ENCODE data around the gene NGEF. TPM values are rescaled to one million over a fixed set of nuclear protein-coding genes. Genes with fewer than 3 reads are reported as not detected.

NGEF gene
- total RNA-seq, 1 experiment from 2014 or later: 2.7 TPM

- no peak for TF ChIP-seq CTCF (IDR thresholded peaks at IDR 0.05; ENCODE audit: unreplicated experiment)
- no peaks in the 10 kb centered on the region for H3K27me3 Mint-ChIP-seq (ENCODE audit: insufficient read depth, unreplicated experiment)
- H3K4me3 Mint-ChIP-seq (ENCODE audit: unreplicated experiment): no peak overlapping the region
- DNase-seq (ENCODE audit: unreplicated experiment): no peak
- intact Hi-C loops (cut with micrococcal nuclease): no loop called here
- no peak overlapping the region for H3K27ac Mint-ChIP-seq (ENCODE audit: low read depth, unreplicated experiment)
- BruUV-seq (replicated peaks): no TSS peak
- H3K4me1 Mint-ChIP-seq (ENCODE audit: insufficient read depth, unreplicated experiment): no peaks in the 10 kb centered on the region
- ChIA-PET CTCF (no interaction called here), POLR2A (interaction anchor here (1.1 kb wide), 1 partner anchor 8 kb away, joined by 3 read pairs; no protein-coding TSS in a partner anchor)
- H3K36me3 Mint-ChIP-seq (ENCODE audit: insufficient read depth, unreplicated experiment): no peaks in the 10 kb centered on the region
- no peaks in the 10 kb centered on the region for H3K9me3 Mint-ChIP-seq (ENCODE audit: unreplicated experiment)
Observed at GRCh38 chr2:232971744-232972143, 41.3 kb downstream of the NGEF start.

GRCh38 chr2:232970051-232970450 lies 43.0 kb downstream of the NGEF start:
- CTCF ChIA-PET: no interaction called here
- no TSS peak for BruUV-seq (replicated peaks)
- DNase-seq (ENCODE audit: unreplicated experiment): no peak
- intact Hi-C loops (cut with micrococcal nuclease): no loop called here
- H3K36me3 Mint-ChIP-seq (ENCODE audit: insufficient read depth, unreplicated experiment): no peaks in the 10 kb centered on the region
- H3K27me3 Mint-ChIP-seq (ENCODE audit: insufficient read depth, unreplicated experiment): no peaks in the 10 kb centered on the region
- H3K9me3 Mint-ChIP-seq (ENCODE audit: unreplicated experiment): no peaks in the 10 kb centered on the region
- no peaks in the 10 kb centered on the region for H3K4me1 Mint-ChIP-seq (ENCODE audit: insufficient read depth, unreplicated experiment)
- POLR2A ChIA-PET: no interaction called here
- no peak for TF ChIP-seq CTCF (IDR thresholded peaks at IDR 0.05; ENCODE audit: unreplicated experiment)
- H3K27ac Mint-ChIP-seq (ENCODE audit: low read depth, unreplicated experiment): no peak overlapping the region
- H3K4me3 Mint-ChIP-seq (ENCODE audit: unreplicated experiment): no peak overlapping the region

GRCh38 chr2:232967474-232967873 lies 45.6 kb downstream of the NGEF start:
- ChIA-PET POLR2A (interaction anchor here (0.6 to 0.7 kb wide), 2 partner anchors 12 to 79 kb away, joined by 3 read pairs; no protein-coding TSS in a partner anchor), CTCF (interaction anchor here (0.6 kb wide), 1 partner anchor 294 kb away, joined by 5 read pairs; no protein-coding TSS in a partner anchor)
- no peaks in the 10 kb centered on the region for H3K4me1 Mint-ChIP-seq (ENCODE audit: insufficient read depth, unreplicated experiment)
- no peak overlapping the region for H3K4me3 Mint-ChIP-seq (ENCODE audit: unreplicated experiment)
- intact Hi-C loops (cut with micrococcal nuclease): no loop called here
- no peaks in the 10 kb centered on the region for H3K27me3 Mint-ChIP-seq (ENCODE audit: insufficient read depth, unreplicated experiment)
- H3K36me3 Mint-ChIP-seq (ENCODE audit: insufficient read depth, unreplicated experiment): no peaks in the 10 kb centered on the region
- BruUV-seq (replicated peaks): no TSS peak
- DNase-seq (ENCODE audit: unreplicated experiment): no peak
- TF ChIP-seq CTCF (IDR thresholded peaks at IDR 0.05; ENCODE audit: unreplicated experiment): no peak
- H3K9me3 Mint-ChIP-seq (ENCODE audit: unreplicated experiment): no peaks in the 10 kb centered on the region
- H3K27ac Mint-ChIP-seq (ENCODE audit: low read depth, unreplicated experiment): no peak overlapping the region

GRCh38 chr2:232966122-232966521 lies 46.9 kb downstream of the NGEF start:
- no peaks in the 10 kb centered on the region for H3K27me3 Mint-ChIP-seq (ENCODE audit: insufficient read depth, unreplicated experiment)
- H3K4me1 Mint-ChIP-seq (ENCODE audit: insufficient read depth, unreplicated experiment): no peaks in the 10 kb centered on the region
- no peak overlapping the region for H3K27ac Mint-ChIP-seq (ENCODE audit: low read depth, unreplicated experiment)
- no peaks in the 10 kb centered on the region for H3K36me3 Mint-ChIP-seq (ENCODE audit: insufficient read depth, unreplicated experiment)
- no peak for DNase-seq (ENCODE audit: unreplicated experiment)
- intact Hi-C loops (cut with micrococcal nuclease): no loop called here
- TF ChIP-seq CTCF (IDR thresholded peaks at IDR 0.05; ENCODE audit: unreplicated experiment): no peak
- ChIA-PET CTCF (no interaction called here), POLR2A (no interaction called here)
- BruUV-seq (replicated peaks): no TSS peak
- H3K9me3 Mint-ChIP-seq (ENCODE audit: unreplicated experiment): no peaks in the 10 kb centered on the region
- no peak overlapping the region for H3K4me3 Mint-ChIP-seq (ENCODE audit: unreplicated experiment)

Data from MCF 10A (cell line).